ENCODE data around the gene LRRC31.

LRRC31 gene

DNA sequence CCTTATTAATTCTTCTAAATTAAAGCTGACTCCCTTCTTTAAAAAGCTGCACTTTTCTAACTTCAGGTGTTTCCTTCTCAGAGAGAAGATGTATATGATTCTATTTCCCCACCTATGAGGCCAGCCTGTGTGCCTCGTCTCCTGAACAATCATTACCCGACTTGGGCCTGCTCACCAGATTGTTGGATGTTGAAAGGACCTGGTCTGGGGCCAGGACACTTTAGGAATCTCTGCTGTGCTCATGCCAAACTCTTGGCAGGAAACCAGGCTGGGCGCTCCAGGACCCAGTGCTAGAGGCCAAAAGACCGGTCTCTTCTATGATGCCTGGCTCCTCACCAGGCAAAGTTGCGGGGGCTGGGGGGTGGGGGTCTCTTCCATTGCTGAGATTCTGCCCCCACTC is 16.9 kb upstream of the LRRC31 start:
- no peak overlapping the region for H3K4me3 ChIP-seq (ENCODE audit: low read length)
- peaks cover 12% of the 10 kb centered on the region for H3K4me1 ChIP-seq (ENCODE audit: control insufficient read depth, low read depth, low read length)
- no peaks in the 10 kb centered on the region for H3K9me3 ChIP-seq (ENCODE audit: control insufficient read depth, low read depth, low read length)
- H3K27ac ChIP-seq (ENCODE audit: low read length), result no peak overlapping the region
- H3K9ac ChIP-seq (ENCODE audit: low read length), result no peak overlapping the region
- H3K36me3 ChIP-seq (ENCODE audit: control insufficient read depth, low read depth, low read length), result no peaks in the 10 kb centered on the region
- H3K27me3 ChIP-seq (ENCODE audit: control insufficient read depth, insufficient read depth, low read length), result no peaks in the 10 kb centered on the region

DNA sequence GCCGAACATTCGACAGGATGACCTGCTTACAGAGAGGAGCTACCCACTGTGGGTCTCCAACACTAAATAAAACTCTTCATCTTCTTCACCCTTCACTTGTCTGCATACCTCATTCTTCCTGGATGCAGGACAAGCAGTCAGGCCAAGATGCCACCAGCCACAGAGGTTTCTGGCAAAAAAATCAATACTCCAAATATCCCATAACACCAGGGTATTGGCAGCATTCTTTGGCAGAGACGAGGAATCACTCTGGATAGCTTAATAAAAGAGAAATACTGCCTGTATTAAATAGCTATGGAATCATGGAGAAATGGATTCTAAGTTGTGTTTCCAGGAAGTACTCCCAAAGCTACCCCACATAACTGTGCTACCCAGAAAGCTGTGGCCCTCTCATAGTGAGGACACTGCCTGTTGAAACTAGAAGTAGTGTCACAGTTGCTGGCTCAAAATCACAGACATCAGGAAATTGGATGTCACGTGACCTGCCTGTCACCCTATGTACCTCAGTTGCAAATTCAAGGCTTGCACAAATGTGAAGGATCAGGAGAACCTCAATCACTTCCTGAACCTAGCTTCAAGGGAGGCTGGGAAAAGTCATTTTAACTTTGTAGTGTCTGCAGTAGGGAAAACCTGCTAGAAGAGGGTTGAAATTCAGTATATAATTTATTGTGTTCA is 11.0 kb upstream of the LRRC31 start:
- Histone ChIP-seq H3K9me3 (ENCODE audit: control insufficient read depth, low read depth, low read length) (no peaks in the 10 kb centered on the region), H3K4me1 (ENCODE audit: control insufficient read depth, low read depth, low read length) (peaks cover 2% of the 10 kb centered on the region), H3K27me3 (ENCODE audit: control insufficient read depth, insufficient read depth, low read length) (no peaks in the 10 kb centered on the region), H3K4me3 (ENCODE audit: low read length) (no peak overlapping the region), H3K9ac (ENCODE audit: low read length) (no peak overlapping the region), H3K36me3 (ENCODE audit: control insufficient read depth, low read depth, low read length) (no peaks in the 10 kb centered on the region), H3K27ac (ENCODE audit: low read length) (no peak overlapping the region)

DNA sequence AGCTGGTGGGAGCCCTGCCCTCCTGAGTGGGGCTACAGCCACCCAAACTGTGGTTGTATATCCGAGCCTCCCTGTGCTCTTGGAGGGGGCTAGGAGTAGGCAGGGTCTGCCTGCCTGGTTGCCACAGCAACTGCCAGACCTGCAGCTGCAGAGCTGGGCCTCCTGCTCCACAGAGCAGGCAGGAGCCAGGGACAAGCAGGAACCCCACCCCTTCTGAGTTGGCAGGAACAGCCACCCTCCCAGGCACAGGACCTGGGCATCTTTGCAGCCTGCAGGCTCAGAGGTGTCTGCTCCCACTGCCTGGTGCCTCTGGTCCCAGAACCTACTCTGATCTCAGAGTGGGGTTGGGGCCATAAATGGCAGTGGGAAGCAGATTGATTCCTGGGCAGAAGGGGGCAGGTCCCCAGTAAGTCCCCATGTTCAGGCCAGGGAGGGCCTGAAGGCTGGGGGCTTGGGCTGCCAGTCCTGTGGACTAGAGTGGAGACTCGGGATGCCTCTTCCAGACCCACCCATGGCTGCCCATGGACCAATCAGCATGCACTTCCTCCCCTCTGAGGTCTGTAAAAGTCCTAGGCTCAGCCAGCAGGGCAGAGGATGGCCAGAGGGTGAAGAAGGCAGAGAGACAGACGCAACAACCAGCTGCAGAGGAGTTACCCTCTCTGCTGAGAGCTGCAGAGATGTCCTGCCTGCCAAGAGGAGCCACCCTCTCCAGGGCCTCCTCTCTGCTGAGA is 10.3 kb upstream of the LRRC31 start:
- Histone ChIP-seq H3K4me1 (ENCODE audit: control insufficient read depth, low read depth, low read length) (no peaks in the 10 kb centered on the region), H3K9me3 (ENCODE audit: control insufficient read depth, low read depth, low read length) (no peaks in the 10 kb centered on the region), H3K27ac (ENCODE audit: low read length) (no peak overlapping the region), H3K36me3 (ENCODE audit: control insufficient read depth, low read depth, low read length) (no peaks in the 10 kb centered on the region), H3K9ac (ENCODE audit: low read length) (no peak overlapping the region), H3K27me3 (ENCODE audit: control insufficient read depth, insufficient read depth, low read length) (no peaks in the 10 kb centered on the region), H3K4me3 (ENCODE audit: low read length) (no peak overlapping the region)

DNA sequence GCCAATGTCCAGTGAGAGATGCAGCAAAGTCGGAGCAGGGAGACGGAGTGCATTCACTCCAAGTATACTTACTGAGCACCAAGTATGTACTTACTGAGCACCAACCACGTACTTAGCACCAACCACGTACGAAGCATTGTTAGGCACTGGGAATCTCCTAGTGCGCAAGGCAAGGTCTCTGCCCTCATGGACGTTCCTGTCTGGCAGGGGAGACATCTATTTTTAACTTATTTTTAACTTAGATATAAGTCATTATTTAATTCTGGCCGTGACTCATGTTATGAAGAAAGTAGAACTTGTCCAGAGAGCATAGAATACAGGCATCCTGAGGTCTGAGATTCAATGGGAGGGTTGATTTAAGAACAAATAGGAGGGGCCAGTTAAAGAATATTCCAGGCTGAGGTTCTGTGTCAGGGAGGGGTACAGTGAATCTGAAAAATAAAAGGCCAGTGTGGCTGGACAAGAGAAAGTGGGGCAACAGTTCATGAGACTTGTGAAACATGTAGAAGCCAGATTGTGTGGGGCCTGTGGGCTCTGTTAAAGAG is 9.3 kb upstream of the LRRC31 start:
- Histone ChIP-seq H3K4me1 (ENCODE audit: control insufficient read depth, low read depth, low read length) (no peaks in the 10 kb centered on the region), H3K9me3 (ENCODE audit: control insufficient read depth, low read depth, low read length) (no peaks in the 10 kb centered on the region), H3K27ac (ENCODE audit: low read length) (no peak overlapping the region), H3K36me3 (ENCODE audit: control insufficient read depth, low read depth, low read length) (no peaks in the 10 kb centered on the region), H3K4me3 (ENCODE audit: low read length) (no peak overlapping the region), H3K9ac (ENCODE audit: low read length) (no peak overlapping the region), H3K27me3 (ENCODE audit: control insufficient read depth, insufficient read depth, low read length) (no peaks in the 10 kb centered on the region)

DNA sequence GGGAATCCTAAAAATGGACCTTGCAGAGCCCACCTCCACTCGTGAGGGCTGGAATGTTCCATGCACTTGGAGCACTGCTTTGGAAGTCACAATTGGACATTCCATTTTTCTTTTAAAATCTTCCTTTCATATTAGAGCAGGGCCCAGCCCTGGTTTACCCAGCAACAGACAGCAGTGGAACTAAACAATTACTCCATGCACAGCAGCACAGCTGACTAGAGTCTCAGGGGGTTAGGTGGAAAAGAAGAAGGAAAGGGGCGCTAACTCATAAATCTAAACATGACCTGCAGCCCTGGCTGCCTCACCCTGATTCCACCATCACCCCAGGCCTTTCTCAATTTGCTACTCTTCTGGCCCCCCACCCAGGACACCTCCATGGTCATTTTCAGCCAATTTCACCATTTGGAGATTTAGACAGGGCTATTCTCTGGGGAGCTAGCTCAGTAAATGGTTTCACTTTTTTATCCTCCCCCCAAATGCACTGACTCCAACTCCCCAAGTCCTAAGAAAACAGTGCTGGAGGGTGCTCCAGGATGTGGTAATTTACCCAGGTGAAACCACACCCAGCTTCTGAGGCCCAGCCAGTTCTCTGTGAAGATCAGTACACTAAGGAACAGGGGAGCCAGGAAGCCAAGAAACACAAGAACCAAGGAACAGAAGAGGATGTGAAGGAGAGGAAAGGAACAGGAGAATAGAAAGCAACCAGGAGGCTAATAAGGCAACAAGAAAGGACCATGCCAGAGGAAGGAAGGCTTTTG is 1.6 kb upstream of the LRRC31 start:
- Histone ChIP-seq H3K36me3 (ENCODE audit: control insufficient read depth, low read depth, low read length) (no peaks in the 10 kb centered on the region), H3K27me3 (ENCODE audit: control insufficient read depth, insufficient read depth, low read length) (no peaks in the 10 kb centered on the region), H3K27ac (ENCODE audit: low read length) (no peak overlapping the region), H3K4me1 (ENCODE audit: control insufficient read depth, low read depth, low read length) (peaks cover 3% of the 10 kb centered on the region), H3K9me3 (ENCODE audit: control insufficient read depth, low read depth, low read length) (no peaks in the 10 kb centered on the region), H3K4me3 (ENCODE audit: low read length) (no peak overlapping the region), H3K9ac (ENCODE audit: low read length) (no peak overlapping the region)

DNA sequence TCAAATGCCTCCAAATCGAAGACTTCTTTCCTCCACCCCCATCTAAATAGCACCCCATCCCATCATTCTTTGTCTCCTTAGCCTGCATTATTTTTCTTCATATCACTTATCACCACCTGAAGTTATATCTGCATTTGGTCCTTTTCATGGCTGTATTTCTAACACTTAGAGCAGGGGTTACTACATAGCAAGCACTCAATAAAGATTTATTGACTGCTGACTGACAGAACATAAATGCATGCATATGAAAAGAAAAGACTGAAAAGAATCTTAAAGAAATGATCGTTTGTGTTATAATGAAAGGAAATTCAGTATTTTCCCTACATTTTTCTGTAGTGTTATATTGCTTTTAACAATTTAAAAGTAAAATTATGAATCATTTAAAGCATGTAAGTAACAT is 1.4 kb downstream of the LRRC31 start:
- Histone ChIP-seq H3K4me1 (ENCODE audit: control insufficient read depth, low read depth, low read length) (peaks cover 3% of the 10 kb centered on the region), H3K27me3 (ENCODE audit: control insufficient read depth, insufficient read depth, low read length) (no peaks in the 10 kb centered on the region), H3K27ac (ENCODE audit: low read length) (no peak overlapping the region), H3K36me3 (ENCODE audit: control insufficient read depth, low read depth, low read length) (no peaks in the 10 kb centered on the region), H3K9me3 (ENCODE audit: control insufficient read depth, low read depth, low read length) (no peaks in the 10 kb centered on the region), H3K9ac (ENCODE audit: low read length) (no peak overlapping the region), H3K4me3 (ENCODE audit: low read length) (no peak overlapping the region)

DNA sequence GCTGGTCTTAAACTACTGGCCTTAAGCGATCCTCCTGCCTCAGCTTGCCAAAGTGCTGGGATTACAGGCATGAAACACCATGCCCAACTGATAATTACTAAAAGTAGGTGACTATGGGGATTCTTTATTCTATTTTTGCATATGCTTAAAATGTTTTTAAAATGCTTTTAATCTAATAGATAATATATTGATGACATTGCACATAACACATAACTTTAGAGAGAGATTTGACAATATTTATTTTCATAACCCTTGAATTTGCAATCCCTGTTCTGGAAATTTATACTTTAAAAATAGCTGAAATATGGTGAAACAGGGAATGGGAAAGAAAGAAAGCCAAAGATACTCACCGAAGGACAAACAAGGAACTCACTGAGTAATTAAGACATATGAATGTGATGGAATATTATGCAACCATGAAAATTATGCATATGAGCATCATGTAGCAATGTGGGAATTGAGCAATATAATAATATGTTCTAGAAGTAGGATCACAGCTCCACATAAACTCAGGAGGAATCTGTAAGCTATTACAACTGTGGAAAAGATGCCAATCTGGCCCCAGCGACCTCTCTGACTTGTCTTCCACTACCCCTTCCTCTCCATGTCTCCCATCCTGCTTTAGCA is 2.0 kb downstream of the LRRC31 start:
- Histone ChIP-seq H3K27ac (ENCODE audit: low read length) (no peak overlapping the region), H3K4me1 (ENCODE audit: control insufficient read depth, low read depth, low read length) (peaks cover 3% of the 10 kb centered on the region), H3K36me3 (ENCODE audit: control insufficient read depth, low read depth, low read length) (no peaks in the 10 kb centered on the region), H3K9ac (ENCODE audit: low read length) (no peak overlapping the region), H3K27me3 (ENCODE audit: control insufficient read depth, insufficient read depth, low read length) (no peaks in the 10 kb centered on the region), H3K4me3 (ENCODE audit: low read length) (no peak overlapping the region), H3K9me3 (ENCODE audit: control insufficient read depth, low read depth, low read length) (no peaks in the 10 kb centered on the region)

DNA sequence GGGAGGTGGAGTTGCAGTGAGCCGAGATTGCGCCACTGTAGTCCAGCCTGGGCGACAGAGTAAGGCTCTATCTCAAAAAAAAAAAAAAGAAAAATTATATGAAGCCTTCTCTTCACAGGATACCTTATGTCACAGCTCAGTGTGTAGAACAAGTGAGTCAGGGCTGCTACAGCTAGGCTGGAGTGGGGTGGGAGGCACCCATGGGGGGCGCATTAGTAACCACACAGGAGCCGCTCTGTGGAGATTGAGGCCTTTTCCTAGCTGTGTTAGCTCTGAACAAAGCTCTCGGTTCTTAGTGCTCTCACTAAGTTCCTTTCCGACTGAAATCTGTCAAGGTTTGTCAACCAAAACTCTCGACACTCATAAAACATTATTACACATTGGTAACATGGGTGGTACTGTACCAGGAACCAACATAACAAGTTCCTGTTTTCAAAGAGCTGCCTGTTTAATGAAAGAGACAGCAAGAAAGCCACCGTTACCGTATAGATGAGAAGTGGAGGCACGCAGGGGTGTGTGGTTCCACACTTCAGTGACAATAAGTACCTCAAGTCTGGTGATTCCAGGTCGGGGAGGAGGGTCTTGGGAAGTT is 4.5 kb downstream of the LRRC31 start:
- Histone ChIP-seq H3K9me3 (ENCODE audit: control insufficient read depth, low read depth, low read length) (no peaks in the 10 kb centered on the region), H3K9ac (ENCODE audit: low read length) (no peak overlapping the region), H3K4me3 (ENCODE audit: low read length) (no peak overlapping the region), H3K4me1 (ENCODE audit: control insufficient read depth, low read depth, low read length) (peaks cover 7% of the 10 kb centered on the region), H3K36me3 (ENCODE audit: control insufficient read depth, low read depth, low read length) (no peaks in the 10 kb centered on the region), H3K27me3 (ENCODE audit: control insufficient read depth, insufficient read depth, low read length) (no peaks in the 10 kb centered on the region), H3K27ac (ENCODE audit: low read length) (no peak overlapping the region)

DNA sequence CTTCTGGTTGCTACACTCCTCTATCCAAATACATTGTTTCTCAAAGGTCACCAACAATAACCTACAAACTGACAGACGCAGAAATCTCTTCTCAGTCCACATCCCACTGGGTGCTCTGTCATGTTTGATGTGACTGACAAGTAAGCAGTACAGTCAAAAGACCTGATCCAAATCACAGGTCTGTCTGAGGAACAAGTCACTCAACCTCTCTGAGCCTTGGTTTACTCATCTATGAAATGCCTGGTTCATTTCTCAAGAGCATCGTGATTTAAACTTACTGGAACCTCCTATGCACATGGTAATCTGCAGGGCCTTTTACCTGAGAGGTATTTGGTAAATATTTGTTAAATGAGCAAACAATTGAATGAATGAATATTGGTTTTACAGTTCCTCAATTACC is 5.5 kb downstream of the LRRC31 start:
- Histone ChIP-seq H3K9ac (ENCODE audit: low read length) (no peak overlapping the region), H3K27ac (ENCODE audit: low read length) (no peak overlapping the region), H3K36me3 (ENCODE audit: control insufficient read depth, low read depth, low read length) (no peaks in the 10 kb centered on the region), H3K4me1 (ENCODE audit: control insufficient read depth, low read depth, low read length) (peaks cover 4% of the 10 kb centered on the region), H3K4me3 (ENCODE audit: low read length) (no peak overlapping the region), H3K27me3 (ENCODE audit: control insufficient read depth, insufficient read depth, low read length) (no peaks in the 10 kb centered on the region), H3K9me3 (ENCODE audit: control insufficient read depth, low read depth, low read length) (no peaks in the 10 kb centered on the region)

DNA sequence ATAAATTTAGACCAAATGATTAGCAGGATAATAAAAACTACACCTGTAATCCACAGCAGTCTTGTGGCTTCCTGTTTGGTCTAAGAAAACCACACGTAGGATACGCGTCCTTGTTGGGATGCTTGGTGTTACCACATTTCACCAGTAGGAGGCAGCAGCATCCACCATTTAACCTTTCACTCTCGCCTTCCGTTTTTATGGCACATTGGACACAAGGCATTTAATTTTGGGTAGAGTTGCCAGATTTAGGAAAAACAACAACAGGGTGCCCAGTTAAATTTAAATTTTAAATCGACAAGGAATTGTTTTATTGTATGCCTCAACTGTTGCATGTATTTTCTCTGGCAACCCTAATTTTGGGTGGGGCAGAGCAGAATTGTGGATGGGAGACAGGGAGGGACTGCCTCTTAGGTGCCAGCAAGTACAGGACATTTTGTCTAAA is 6.3 kb downstream of the LRRC31 start:
- H3K9me3 ChIP-seq (ENCODE audit: control insufficient read depth, low read depth, low read length), result no peaks in the 10 kb centered on the region
- H3K36me3 ChIP-seq (ENCODE audit: control insufficient read depth, low read depth, low read length), result no peaks in the 10 kb centered on the region
- H3K27ac ChIP-seq (ENCODE audit: low read length), result no peak overlapping the region
- H3K27me3 ChIP-seq (ENCODE audit: control insufficient read depth, insufficient read depth, low read length), result no peaks in the 10 kb centered on the region
- peaks cover 4% of the 10 kb centered on the region for H3K4me1 ChIP-seq (ENCODE audit: control insufficient read depth, low read depth, low read length)
- H3K9ac ChIP-seq (ENCODE audit: low read length), result no peak overlapping the region
- no peak overlapping the region for H3K4me3 ChIP-seq (ENCODE audit: low read length)

DNA sequence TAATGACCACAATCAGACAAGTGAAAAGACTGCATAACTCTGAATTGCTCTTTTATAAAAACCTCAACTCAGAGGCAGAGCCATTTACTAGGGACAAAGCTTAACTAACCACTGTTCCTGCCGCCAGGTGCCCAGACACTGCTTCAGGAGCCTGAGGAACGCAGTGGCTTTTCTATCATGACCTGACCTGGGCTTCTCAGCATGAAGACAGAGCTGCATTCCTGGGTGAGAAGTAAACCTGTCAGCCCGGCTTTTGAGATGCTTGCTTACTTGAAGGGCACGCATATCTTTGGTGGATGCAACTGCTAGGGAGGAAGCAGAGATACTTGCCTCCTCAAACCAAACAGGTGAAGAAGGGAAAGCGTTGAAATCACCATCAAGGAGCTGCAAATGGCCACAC is 7.9 kb downstream of the LRRC31 start:
- Histone ChIP-seq H3K36me3 (ENCODE audit: control insufficient read depth, low read depth, low read length) (no peaks in the 10 kb centered on the region), H3K4me1 (ENCODE audit: control insufficient read depth, low read depth, low read length) (peaks cover 4% of the 10 kb centered on the region), H3K27me3 (ENCODE audit: control insufficient read depth, insufficient read depth, low read length) (no peaks in the 10 kb centered on the region), H3K4me3 (ENCODE audit: low read length) (no peak overlapping the region), H3K9ac (ENCODE audit: low read length) (no peak overlapping the region), H3K27ac (ENCODE audit: low read length) (no peak overlapping the region), H3K9me3 (ENCODE audit: control insufficient read depth, low read depth, low read length) (no peaks in the 10 kb centered on the region)

All from iPS-18a (cell line).